ENCODE measurements around the gene MIDN. TPM values are rescaled to one million over a fixed set of nuclear protein-coding genes. Genes with fewer than 3 reads are reported as not detected.

Gene MIDN
- total and polyA plus RNA-seq, 4 experiments from 2014 or later: 0.75 to 34.0 (median 18.2) TPM

DNA sequence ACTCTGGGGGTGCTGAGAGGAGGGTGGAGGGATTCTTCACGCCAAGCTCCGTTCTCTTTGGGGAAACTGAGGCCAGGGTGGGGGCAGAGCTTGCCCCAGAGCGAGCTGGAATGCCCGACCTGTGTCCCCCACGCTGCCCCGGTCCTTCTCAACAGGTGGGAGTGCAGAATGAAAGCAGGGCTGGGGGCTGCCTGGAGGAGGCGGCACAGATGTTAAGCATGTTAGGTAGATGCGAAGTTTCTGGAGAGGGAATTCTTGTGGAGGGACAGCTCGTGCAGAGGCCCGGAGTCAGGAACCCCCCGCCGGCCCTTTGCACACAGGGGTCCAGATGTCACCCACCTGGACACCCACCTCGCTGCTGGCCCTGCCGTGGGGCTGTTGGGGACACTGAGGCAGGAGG lies 46.3 kb downstream of the MIDN start:
- peaks cover 6% of the 10 kb centered on the region for H3K27me3 ChIP-seq (ENCODE audit: insufficient read depth, low read length)

DNA sequence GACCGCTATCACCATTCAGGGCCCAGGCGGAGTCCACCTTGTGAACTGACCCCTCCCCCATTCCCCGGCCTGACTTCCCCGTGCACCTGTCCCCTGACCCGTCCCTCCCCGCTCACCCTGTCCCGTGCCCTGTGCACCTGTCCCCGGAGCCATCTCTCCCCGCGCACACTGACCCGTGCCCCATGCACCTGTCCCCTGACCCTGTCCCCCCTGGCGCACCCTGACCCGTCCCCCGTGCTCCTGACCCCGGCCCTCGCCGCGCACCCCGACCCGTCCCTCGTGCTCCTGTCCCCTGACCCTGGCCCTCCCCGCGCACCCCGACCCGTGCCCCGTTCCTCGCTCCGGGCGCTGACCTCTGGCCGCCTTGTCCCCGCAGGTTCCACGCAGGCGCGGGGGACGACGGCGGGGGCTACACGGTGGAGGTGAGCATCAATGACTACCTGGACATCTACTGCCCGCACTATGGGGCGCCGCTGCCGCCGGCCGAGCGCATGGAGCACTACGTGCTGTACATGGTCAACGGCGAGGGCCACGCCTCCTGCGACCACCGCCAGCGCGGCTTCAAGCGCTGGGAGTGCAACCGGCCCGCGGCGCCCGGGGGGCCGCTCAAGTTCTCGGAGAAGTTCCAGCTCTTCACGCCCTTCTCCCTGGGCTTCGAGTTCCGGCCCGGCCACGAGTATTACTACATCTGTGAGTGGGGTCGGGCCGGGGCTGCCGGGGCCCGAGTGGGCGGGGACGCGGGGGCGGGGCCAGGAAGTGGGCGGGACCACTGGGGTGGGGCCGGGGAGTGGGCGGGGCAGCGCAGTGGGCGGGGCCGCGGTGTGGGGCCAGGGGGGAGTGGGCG lies 47.0 kb downstream of the MIDN start:
- POLR2A ChIA-PET (ENCODE audit: partially characterized antibody): interaction anchor here (0.6 kb wide), 1 partner anchor 1686 kb away, joined by 3 read pairs; no protein-coding TSS in a partner anchor
- Mint-ChIP-seq H3K4me3 (peak overlapping the region in 1 of 8 donors; percentile 17), H3K27ac (no peak overlapping the region)

More for the DNA sequence above, 46.3 kb downstream of the MIDN start:
- intact Hi-C loops (cut with micrococcal nuclease): loop anchor here (10.0 kb wide), 1 partner anchor 50 kb away; no protein-coding TSS in a partner anchor
- Histone ChIP-seq H3K27ac (ENCODE audit: low read depth, low read length) (no peak overlapping the region), H3K4me3 (ENCODE audit: low read length in 2 of 2) (no peak overlapping the region), H3K9me3 (ENCODE audit: control insufficient read depth in 1 of 2, low read length in 2 of 2) (no peaks in the 10 kb centered on the region), H3K36me3 (ENCODE audit: insufficient read depth, low read length) (no peaks in the 10 kb centered on the region), H3K4me1 (ENCODE audit: insufficient read depth, low read length) (peaks cover 6% of the 10 kb centered on the region)
- H3K4me1 Mint-ChIP-seq: no peaks in the 10 kb centered on the region
- ChIA-PET CTCF (ENCODE audit: partially characterized antibody) (no interaction called here), POLR2A (ENCODE audit: partially characterized antibody) (no interaction called here)
- no peak for DNase-seq
- H3K4me3 Mint-ChIP-seq: peak overlapping the region in 1 of 8 donors; percentile 36
- H3K27me3 Mint-ChIP-seq: peaks cover 12 to 13% of the 10 kb centered on the region in 2 donors
- no peaks in the 10 kb centered on the region for H3K36me3 Mint-ChIP-seq
- no peaks in the 10 kb centered on the region for H3K9me3 Mint-ChIP-seq
- peak overlapping the region in 1 of 7 donors; percentile 46 for H3K27ac Mint-ChIP-seq

DNA sequence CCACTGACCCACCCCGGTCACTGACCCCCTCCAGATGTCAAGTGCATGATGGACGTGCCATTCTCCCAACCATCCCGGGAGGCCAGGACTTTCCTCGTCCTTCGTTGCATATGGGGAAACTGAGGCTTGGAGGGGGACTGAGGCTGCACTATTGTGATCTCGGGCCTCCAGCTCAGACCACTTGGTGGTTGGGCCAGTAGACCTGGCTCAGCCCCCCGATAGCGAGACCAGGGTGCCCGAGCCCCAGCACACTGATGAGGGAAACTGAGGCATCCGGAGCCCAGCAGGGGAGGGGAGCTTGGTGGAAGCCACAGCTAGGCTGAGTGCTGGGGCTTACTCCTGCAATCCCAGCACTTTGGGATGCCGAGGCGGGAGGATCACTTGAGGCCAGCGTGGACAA lies 47.7 kb downstream of the MIDN start:
- H3K36me3 ChIP-seq (ENCODE audit: insufficient read depth, low read length): no peaks in the 10 kb centered on the region
- ChIA-PET POLR2A (ENCODE audit: partially characterized antibody) (interaction anchor here (0.6 kb wide), 1 partner anchor 1685 kb away, joined by 3 read pairs; no protein-coding TSS in a partner anchor), CTCF (ENCODE audit: partially characterized antibody) (no interaction called here)
- peaks cover 6% of the 10 kb centered on the region for H3K4me1 ChIP-seq (ENCODE audit: insufficient read depth, low read length)
- no peak overlapping the region for H3K27ac ChIP-seq (ENCODE audit: low read depth, low read length)
- H3K4me3 ChIP-seq (ENCODE audit: low read length in 2 of 2): no peak overlapping the region
- H3K4me1 Mint-ChIP-seq: no peaks in the 10 kb centered on the region
- peaks cover 6% of the 10 kb centered on the region for H3K27me3 ChIP-seq (ENCODE audit: insufficient read depth, low read length)
- H3K4me3 Mint-ChIP-seq: no peak overlapping the region
- H3K9me3 Mint-ChIP-seq: no peaks in the 10 kb centered on the region
- no peak overlapping the region for H3K27ac Mint-ChIP-seq
- no peak for DNase-seq
- intact Hi-C loops (cut with micrococcal nuclease): loop anchor here (10.0 kb wide), 1 partner anchor 49 kb away; no protein-coding TSS in a partner anchor
- no peaks in the 10 kb centered on the region for H3K9me3 ChIP-seq (ENCODE audit: control insufficient read depth in 1 of 2, low read length in 2 of 2)
- H3K36me3 Mint-ChIP-seq: no peaks in the 10 kb centered on the region
- peaks cover 12 to 13% of the 10 kb centered on the region in 2 donors for H3K27me3 Mint-ChIP-seq

More for the DNA sequence above, 47.0 kb downstream of the MIDN start:
- H3K4me1 Mint-ChIP-seq: no peaks in the 10 kb centered on the region
- Histone ChIP-seq H3K4me1 (ENCODE audit: insufficient read depth, low read length) (peaks cover 6% of the 10 kb centered on the region), H3K27me3 (ENCODE audit: insufficient read depth, low read length) (peaks cover 6% of the 10 kb centered on the region), H3K27ac (ENCODE audit: low read depth, low read length) (no peak overlapping the region), H3K9me3 (ENCODE audit: control insufficient read depth in 1 of 2, low read length in 2 of 2) (no peaks in the 10 kb centered on the region), H3K4me3 (ENCODE audit: low read length in 2 of 2) (no peak overlapping the region), H3K36me3 (ENCODE audit: insufficient read depth, low read length) (no peaks in the 10 kb centered on the region)
- CTCF ChIA-PET (ENCODE audit: partially characterized antibody): no interaction called here
- H3K9me3 Mint-ChIP-seq: no peaks in the 10 kb centered on the region
- no peaks in the 10 kb centered on the region for H3K36me3 Mint-ChIP-seq
- H3K27me3 Mint-ChIP-seq: peaks cover 12 to 13% of the 10 kb centered on the region in 2 donors
- intact Hi-C loops (cut with micrococcal nuclease): loop anchor here (10.0 kb wide), 1 partner anchor 49 kb away; no protein-coding TSS in a partner anchor
- no peak for DNase-seq

DNA sequence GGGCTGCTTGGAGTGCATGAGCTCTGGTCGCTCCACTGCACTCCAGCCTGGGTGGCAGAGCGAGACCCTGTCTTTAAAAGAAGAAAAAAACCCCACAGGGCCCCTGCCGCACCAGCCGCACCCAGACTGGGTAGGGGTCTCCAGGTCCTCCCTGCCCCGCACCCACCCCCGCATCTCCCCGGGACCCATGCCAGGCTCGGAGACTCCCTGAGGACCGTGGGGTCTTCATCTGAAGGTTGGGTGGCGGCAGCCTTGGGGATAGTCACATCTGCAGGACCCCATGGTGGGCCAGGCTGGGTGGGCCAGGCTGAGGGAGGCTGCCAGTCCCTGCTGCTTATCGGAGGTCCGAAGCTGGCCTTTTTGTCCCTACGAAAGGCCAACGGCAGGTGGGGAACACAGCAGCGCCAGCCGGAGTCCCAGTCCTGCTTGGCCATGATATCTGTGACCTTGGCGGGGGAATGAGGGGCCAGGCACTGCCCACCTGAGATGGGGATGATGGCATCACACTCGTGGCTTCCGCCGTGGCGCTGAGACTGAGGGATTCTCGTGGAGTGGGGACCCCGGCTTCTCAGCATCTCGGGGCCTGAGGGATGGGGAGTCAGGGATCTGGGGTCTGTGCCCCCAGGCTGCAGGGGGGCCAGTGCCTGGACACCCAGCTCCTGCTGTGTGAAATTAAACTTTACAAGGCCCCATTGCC lies 48.3 kb downstream of the MIDN start:
- H3K27me3 Mint-ChIP-seq: peaks cover 11 to 13% of the 10 kb centered on the region in 2 donors
- H3K4me3 Mint-ChIP-seq: peak overlapping the region in 1 of 8 donors; percentile 29
- peaks cover 6% of the 10 kb centered on the region for H3K4me1 ChIP-seq (ENCODE audit: insufficient read depth, low read length)
- H3K27me3 ChIP-seq (ENCODE audit: insufficient read depth, low read length): peaks cover 6% of the 10 kb centered on the region
- ChIA-PET POLR2A (ENCODE audit: partially characterized antibody) (no interaction called here), CTCF (ENCODE audit: partially characterized antibody) (no interaction called here)
- DNase-seq: no peak
- no peaks in the 10 kb centered on the region for H3K9me3 Mint-ChIP-seq
- H3K4me3 ChIP-seq (ENCODE audit: low read length in 2 of 2): no peak overlapping the region
- H3K36me3 Mint-ChIP-seq: no peaks in the 10 kb centered on the region
- H3K27ac ChIP-seq (ENCODE audit: low read depth, low read length): no peak overlapping the region
- H3K27ac Mint-ChIP-seq: no peak overlapping the region
- no peaks in the 10 kb centered on the region for H3K9me3 ChIP-seq (ENCODE audit: control insufficient read depth in 1 of 2, low read length in 2 of 2)
- intact Hi-C loops (cut with micrococcal nuclease): loop anchor here (10.0 kb wide), 1 partner anchor 48 kb away; no protein-coding TSS in a partner anchor
- H3K4me1 Mint-ChIP-seq: no peaks in the 10 kb centered on the region
- H3K36me3 ChIP-seq (ENCODE audit: insufficient read depth, low read length): no peaks in the 10 kb centered on the region

DNA sequence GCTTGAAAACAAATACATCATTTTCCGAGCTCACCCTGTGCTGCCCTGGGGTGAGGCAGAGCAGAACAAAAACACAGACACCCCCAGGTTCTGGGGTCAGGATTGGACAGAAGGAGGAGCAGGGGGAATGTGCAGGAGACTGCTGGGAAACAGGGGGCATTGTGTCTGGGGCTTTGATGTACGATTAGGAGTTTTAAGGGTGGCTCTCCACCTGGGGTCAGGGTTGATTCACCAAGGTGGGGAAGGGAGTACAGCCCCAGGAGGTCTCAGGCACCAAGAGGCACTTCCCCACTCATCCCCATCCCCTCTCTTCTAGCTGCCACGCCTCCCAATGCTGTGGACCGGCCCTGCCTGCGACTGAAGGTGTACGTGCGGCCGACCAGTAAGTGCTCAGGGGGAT lies 49.9 kb downstream of the MIDN start:
- no peak overlapping the region for H3K27ac ChIP-seq (ENCODE audit: low read depth, low read length)
- intact Hi-C loops (cut with micrococcal nuclease): loop anchor here (10.0 kb wide), 1 partner anchor 47 kb away; no protein-coding TSS in a partner anchor
- peaks cover 6% of the 10 kb centered on the region for H3K27me3 ChIP-seq (ENCODE audit: insufficient read depth, low read length)
- H3K4me3 ChIP-seq (ENCODE audit: low read length in 2 of 2): no peak overlapping the region
- H3K36me3 ChIP-seq (ENCODE audit: insufficient read depth, low read length): no peaks in the 10 kb centered on the region
- ChIA-PET CTCF (ENCODE audit: partially characterized antibody) (no interaction called here), POLR2A (ENCODE audit: partially characterized antibody) (no interaction called here)
- no peak for DNase-seq
- no peaks in the 10 kb centered on the region for H3K9me3 ChIP-seq (ENCODE audit: control insufficient read depth in 1 of 2, low read length in 2 of 2)
- H3K4me1 ChIP-seq (ENCODE audit: insufficient read depth, low read length): peaks cover 6% of the 10 kb centered on the region
- Mint-ChIP-seq H3K27me3 (peaks cover 5 to 9% of the 10 kb centered on the region in 2 donors), H3K4me1 (no peaks in the 10 kb centered on the region), H3K4me3 (no peak overlapping the region), H3K27ac (peak overlapping the region in 1 of 7 donors; percentile 33), H3K9me3 (no peaks in the 10 kb centered on the region), H3K36me3 (no peaks in the 10 kb centered on the region)

DNA sequence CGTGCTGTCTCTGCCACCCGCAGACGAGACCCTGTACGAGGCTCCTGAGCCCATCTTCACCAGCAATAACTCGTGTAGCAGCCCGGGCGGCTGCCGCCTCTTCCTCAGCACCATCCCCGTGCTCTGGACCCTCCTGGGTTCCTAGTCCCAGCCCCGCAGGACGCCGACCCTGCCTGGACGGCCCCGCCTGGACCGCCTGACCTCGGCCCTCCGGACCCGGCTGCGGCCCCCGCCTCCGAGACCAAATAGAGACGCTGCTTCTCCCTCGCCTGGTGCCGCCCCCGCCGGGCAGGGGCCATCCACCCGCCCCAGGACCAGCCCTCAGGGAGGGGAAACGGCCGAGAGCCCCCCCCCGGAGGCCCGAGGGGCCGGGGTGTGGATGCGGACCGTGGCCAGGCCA lies 51.4 kb downstream of the MIDN start:
- H3K27ac ChIP-seq (ENCODE audit: low read depth, low read length): no peak overlapping the region
- ChIA-PET POLR2A (ENCODE audit: partially characterized antibody) (no interaction called here), CTCF (ENCODE audit: partially characterized antibody) (no interaction called here)
- no peaks in the 10 kb centered on the region for H3K36me3 Mint-ChIP-seq
- no peak overlapping the region for H3K27ac Mint-ChIP-seq
- intact Hi-C loops (cut with micrococcal nuclease): loop anchor here (10.0 kb wide), 1 partner anchor 45 kb away; no protein-coding TSS in a partner anchor
- no peak for DNase-seq
- no peak overlapping the region for H3K4me3 Mint-ChIP-seq
- peaks cover 5% of the 10 kb centered on the region for H3K27me3 ChIP-seq (ENCODE audit: insufficient read depth, low read length)
- peaks cover 6% of the 10 kb centered on the region for H3K4me1 ChIP-seq (ENCODE audit: insufficient read depth, low read length)
- no peaks in the 10 kb centered on the region for H3K9me3 Mint-ChIP-seq
- H3K4me3 ChIP-seq (ENCODE audit: low read length in 2 of 2): no peak overlapping the region
- H3K27me3 Mint-ChIP-seq: peaks cover 0 to 6% of the 10 kb centered on the region in 2 donors
- H3K9me3 ChIP-seq (ENCODE audit: control insufficient read depth in 1 of 2, low read length in 2 of 2): no peaks in the 10 kb centered on the region
- no peaks in the 10 kb centered on the region for H3K36me3 ChIP-seq (ENCODE audit: insufficient read depth, low read length)
- H3K4me1 Mint-ChIP-seq: no peaks in the 10 kb centered on the region
